Measurements from ENCODE around the gene MINAR1. TPM values are rescaled to one million over a fixed set of nuclear protein-coding genes. Genes with fewer than 3 reads are reported as not detected.
A peak's percentile ranks its signal among the peaks of the same experiment; 100 is the strongest.

MINAR1 gene
- polyA plus RNA-seq, 1 donor (not counting 4 experiments of a cell fraction or from before 2014, with no cell fraction given) = 0.13 TPM

- H3K9me3 ChIP-seq (ENCODE audit: control insufficient read depth, low read depth, low read length) = no peaks in the 10 kb centered on the region
- dilution Hi-C loops (cut with MboI; ENCODE audit: extremely low pct_ligation_motif_present, low sequenced_read_pairs) = no loop called here
- no peaks in the 10 kb centered on the region for H3K36me3 ChIP-seq (ENCODE audit: control insufficient read depth in 2 of 2, extremely low read depth in 1 of 2, insufficient read depth in 2 of 2, low read length in 2 of 2)
- H3K9ac ChIP-seq (ENCODE audit: control insufficient read depth, extremely low read depth, insufficient read depth, low read length) = no peak overlapping the region
- peaks cover 61% of the 10 kb centered on the region for H3K27me3 ChIP-seq (ENCODE audit: control insufficient read depth, extremely low read depth, insufficient read depth, low read length)
- no peaks in the 10 kb centered on the region for H3K9me1 ChIP-seq (ENCODE audit: control insufficient read depth, extremely low read depth, insufficient read depth, low read length)
- DNase-seq (ENCODE audit: low read depth, low spot score) = no peak
- TF ChIP-seq CTCF (optimal IDR thresholded peaks at IDR 0.05 in 1 of 3, IDR thresholded peaks at IDR 0.05 in 1 of 3, conservative IDR thresholded peaks at IDR 0.05 in 1 of 3; ENCODE audit: extremely low read depth in 1 of 3, insufficient read depth in 2 of 3, low read length in 3 of 3) = no peak
- peak; percentile 92 for TF ChIP-seq EZH2 (IDR thresholded peaks at IDR 0.05; ENCODE audit: low read length)
- H3K4me1 ChIP-seq (ENCODE audit: control insufficient read depth, extremely low read depth, insufficient read depth, low read length) = peaks cover 6% of the 10 kb centered on the region
- no peak for FAIRE-seq
- H3K79me2 ChIP-seq (ENCODE audit: control insufficient read depth, insufficient read depth, low read length) = no peaks in the 10 kb centered on the region
- no peaks in the 10 kb centered on the region for H4K20me1 ChIP-seq (ENCODE audit: control insufficient read depth, extremely low read depth, insufficient read depth, low read length)
- peak overlapping the region; percentile 75 for H3K4me2 ChIP-seq (ENCODE audit: control insufficient read depth, extremely low read depth, insufficient read depth, low read depth, low read length)
- H3K4me3 ChIP-seq (ENCODE audit: control insufficient read depth in 2 of 3, extremely low read depth in 1 of 3, insufficient read depth in 2 of 3, low read depth in 1 of 3, low read length in 3 of 3) = peak overlapping the region; percentile 29 to 53 (median 46)
- peak overlapping the region; percentile 19 for H2AFZ ChIP-seq (ENCODE audit: control insufficient read depth, low read length)
- no peak overlapping the region for H3K27ac ChIP-seq (ENCODE audit: control insufficient read depth, insufficient read depth, low read length)
Measured at GRCh38 chr15:79432345-79433275, 474 bp downstream of the MINAR1 start.

GRCh38 chr15:79433276-79433990, 1.3 kb downstream of the MINAR1 start:
- Histone ChIP-seq H3K36me3 (ENCODE audit: control insufficient read depth in 2 of 2, extremely low read depth in 1 of 2, insufficient read depth in 2 of 2, low read length in 2 of 2) (no peaks in the 10 kb centered on the region), H4K20me1 (ENCODE audit: control insufficient read depth, extremely low read depth, insufficient read depth, low read length) (no peaks in the 10 kb centered on the region), H3K9ac (ENCODE audit: control insufficient read depth, extremely low read depth, insufficient read depth, low read length) (no peak overlapping the region), H3K79me2 (ENCODE audit: control insufficient read depth, insufficient read depth, low read length) (no peaks in the 10 kb centered on the region), H2AFZ (ENCODE audit: control insufficient read depth, low read length) (no peak overlapping the region), H3K4me2 (ENCODE audit: control insufficient read depth, extremely low read depth, insufficient read depth, low read depth, low read length) (no peak overlapping the region), H3K4me1 (ENCODE audit: control insufficient read depth, extremely low read depth, insufficient read depth, low read length) (peaks cover 6% of the 10 kb centered on the region), H3K27ac (ENCODE audit: control insufficient read depth, insufficient read depth, low read length) (no peak overlapping the region), H3K4me3 (ENCODE audit: control insufficient read depth in 2 of 3, extremely low read depth in 1 of 3, insufficient read depth in 2 of 3, low read depth in 1 of 3, low read length in 3 of 3) (no peak overlapping the region), H3K9me3 (ENCODE audit: control insufficient read depth, low read depth, low read length) (no peaks in the 10 kb centered on the region), H3K9me1 (ENCODE audit: control insufficient read depth, extremely low read depth, insufficient read depth, low read length) (no peaks in the 10 kb centered on the region), H3K27me3 (ENCODE audit: control insufficient read depth, extremely low read depth, insufficient read depth, low read length) (peaks cover 61% of the 10 kb centered on the region)
- FAIRE-seq (no peak), DNase-seq (ENCODE audit: low read depth, low spot score) (no peak)
- TF ChIP-seq CTCF (optimal IDR thresholded peaks at IDR 0.05 in 1 of 3, IDR thresholded peaks at IDR 0.05 in 1 of 3, conservative IDR thresholded peaks at IDR 0.05 in 1 of 3; ENCODE audit: extremely low read depth in 1 of 3, insufficient read depth in 2 of 3, low read length in 3 of 3) (no peak), EZH2 (IDR thresholded peaks at IDR 0.05; ENCODE audit: low read length) (no peak)
- dilution Hi-C loops (cut with MboI; ENCODE audit: extremely low pct_ligation_motif_present, low sequenced_read_pairs) = no loop called here
